Measurements from ENCODE around the gene CFAP61. TPM values are rescaled to one million over a fixed set of nuclear protein-coding genes. Genes with fewer than 3 reads are reported as not detected.

CFAP61 gene
- total and polyA plus RNA-seq, 2 experiments from 2014 or later, result 0.21 TPM; not detected in 1

GRCh38 chr20:20248620-20249200 is 196.4 kb downstream of the CFAP61 start:
- peaks cover 24% of the 10 kb centered on the region for H3K9me3 Mint-ChIP-seq
- no peaks in the 10 kb centered on the region for H3K27me3 ChIP-seq (ENCODE audit: insufficient read depth)
- peaks cover 5% of the 10 kb centered on the region for H3K4me1 ChIP-seq (ENCODE audit: insufficient read depth)
- H3K27ac Mint-ChIP-seq, result no peak overlapping the region
- no peaks in the 10 kb centered on the region for H4K20me1 ChIP-seq (replicated peaks; ENCODE audit: insufficient read depth)
- H3K36me3 ChIP-seq (ENCODE audit: insufficient read depth), result no peaks in the 10 kb centered on the region
- no peak overlapping the region for H3K27ac ChIP-seq (ENCODE audit: low read depth)
- H3K79me2 ChIP-seq (replicated peaks; ENCODE audit: insufficient read depth), result no peaks in the 10 kb centered on the region
- TF ChIP-seq CREB1 (CRISPR knock-in tag; IDR thresholded peaks at IDR 0.05; ENCODE audit: low read depth), result no peak
- no peak for TF ChIP-seq REST (IDR thresholded peaks at IDR 0.05; ENCODE audit: unreplicated experiment)
- TF ChIP-seq NANOG (IDR thresholded peaks at IDR 0.05; ENCODE audit: borderline replicate concordance), result no peak
- TF ChIP-seq JUNB (IDR thresholded peaks at IDR 0.05; ENCODE audit: unreplicated experiment), result no peak
- no peak for TF ChIP-seq EZH2phosphoT487 (IDR thresholded peaks at IDR 0.05; ENCODE audit: unreplicated experiment)
- TF ChIP-seq ZNF462 (CRISPR knock-in tag; IDR thresholded peaks at IDR 0.05), result no peak
- no peak for TF ChIP-seq CTCF (conservative IDR thresholded peaks at IDR 0.05; ENCODE audit: low read depth in 2 of 2)
- no peak for TF ChIP-seq ZNF331 (CRISPR knock-in tag; IDR thresholded peaks at IDR 0.05; ENCODE audit: low read depth)
- TF ChIP-seq ZNF114 (CRISPR knock-in tag; IDR thresholded peaks at IDR 0.05), result no peak
- no peak for TF ChIP-seq STAT1 (IDR thresholded peaks at IDR 0.05; ENCODE audit: unreplicated experiment)
- TF ChIP-seq EZH2 (IDR thresholded peaks at IDR 0.05; ENCODE audit: low read depth, unreplicated experiment), result no peak
- TF ChIP-seq POLR2AphosphoS5 (IDR thresholded peaks at IDR 0.05; ENCODE audit: low read depth), result no peak
- no peak for TF ChIP-seq ETS1 (IDR thresholded peaks at IDR 0.05)
- peaks cover 5% of the 10 kb centered on the region for H3K27me3 Mint-ChIP-seq (ENCODE audit: insufficient read depth, low read depth, poor library complexity)
- H3K36me3 Mint-ChIP-seq (ENCODE audit: low read depth), result peaks cover 19% of the 10 kb centered on the region
- no peak overlapping the region for H3K4me3 ChIP-seq
- no peak overlapping the region for H3K4me3 Mint-ChIP-seq
- peaks cover 5% of the 10 kb centered on the region for H3K4me1 Mint-ChIP-seq
- ATAC-seq (no peak), DNase-seq (ENCODE audit: low spot score) (no peak)
- H3F3A ChIP-seq (replicated peaks; ENCODE audit: low read depth), result no peaks in the 10 kb centered on the region
- no peak overlapping the region for H2AFZ ChIP-seq
- no peak overlapping the region for H3K4me2 ChIP-seq
- H3K9me2 ChIP-seq (ENCODE audit: insufficient read depth), result peaks cover 14% of the 10 kb centered on the region; the same call in 1 of the 2 replicates

Measured in GM23338 (cell line).